Thyroid gland (tissue), 4 donors: Measurements from ENCODE around the gene ING4.

ENCODE experiments used
- CTCF ChIP-seq, 6 experiments: fragments of 200-600 bp in 3 of 6; fragments of 450-650 bp in 3 of 6; sonication (generic) in 3 of 6; IDR thresholded peaks; one replicate each; pipeline ENCODE4 v1.5.1; 2016 to 2019; ENCODE audit warnings: antibody characterized with exemption in 6 of 6, mild to moderate bottlenecking in 2 of 6, inconsistent platforms in 1 of 6, moderate library complexity in 1 of 6
- POLR2A ChIP-seq, 2 donors: fragments of 450-650 bp; IDR thresholded peaks; one replicate each; pipeline ENCODE4 v1.6.1; 2017; ENCODE audit warnings: antibody characterized with exemption in 2 of 2, mild to moderate bottlenecking in 2 of 2, moderate library complexity in 1 of 2

DNA sequence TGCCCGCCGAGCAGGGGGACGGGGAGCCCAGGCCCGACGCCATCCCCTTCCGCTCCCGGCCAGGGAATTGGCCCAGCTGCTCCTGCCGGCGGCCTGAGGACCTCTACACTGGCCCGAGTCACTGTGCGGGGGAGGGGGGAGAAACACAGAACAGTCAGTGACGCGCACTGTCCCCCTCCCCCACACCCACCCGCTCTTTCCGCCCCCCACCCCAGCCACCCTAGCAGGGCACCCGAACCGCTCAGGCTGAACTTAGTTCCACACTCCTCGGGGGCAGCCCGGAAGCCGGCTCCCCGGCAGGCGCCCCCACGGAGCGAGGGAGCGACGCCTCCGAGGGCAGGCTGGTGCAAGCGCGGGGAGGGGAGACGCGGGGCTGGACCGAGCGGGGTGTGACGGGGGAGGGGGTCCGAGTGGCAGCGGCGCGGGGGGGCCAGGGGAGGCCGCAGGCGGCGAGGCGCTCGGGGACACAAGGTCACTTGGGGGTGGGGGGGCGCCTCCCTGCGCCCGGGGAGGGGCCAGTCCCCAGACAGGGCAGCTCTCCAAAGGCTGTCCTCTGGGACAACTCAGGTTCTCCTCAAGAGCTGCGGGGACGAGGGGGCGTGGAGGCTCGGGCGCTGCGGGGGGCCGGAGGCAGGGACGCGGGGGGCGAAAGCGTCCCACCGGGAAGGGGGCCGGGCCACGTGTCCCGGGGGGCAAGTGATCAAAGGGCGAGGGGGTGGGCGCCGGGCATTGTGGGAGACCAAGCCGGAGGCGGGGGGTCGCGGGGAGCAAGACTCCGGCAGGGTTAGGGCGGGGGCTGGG lies 56.4 kb downstream of the ING4 start:
- no peak for TF ChIP-seq CTCF (IDR thresholded peaks at IDR 0.05)
- no peak for TF ChIP-seq POLR2A (IDR thresholded peaks at IDR 0.05)
